Kasumi-1 (cell line): ENCODE measurements around the gene NFIX.
"Not testable (repeated sequence)": the region's sequence is repeated elsewhere in the genome, so short reads cannot be mapped to it uniquely, and the experiment has no call there.

Experiments
- DNase-seq, 2 experiments: peaks; one replicate each; lab custom pipeline; 2025; lab: John Stamatoyannopoulos, UW

NFIX gene

DNA sequence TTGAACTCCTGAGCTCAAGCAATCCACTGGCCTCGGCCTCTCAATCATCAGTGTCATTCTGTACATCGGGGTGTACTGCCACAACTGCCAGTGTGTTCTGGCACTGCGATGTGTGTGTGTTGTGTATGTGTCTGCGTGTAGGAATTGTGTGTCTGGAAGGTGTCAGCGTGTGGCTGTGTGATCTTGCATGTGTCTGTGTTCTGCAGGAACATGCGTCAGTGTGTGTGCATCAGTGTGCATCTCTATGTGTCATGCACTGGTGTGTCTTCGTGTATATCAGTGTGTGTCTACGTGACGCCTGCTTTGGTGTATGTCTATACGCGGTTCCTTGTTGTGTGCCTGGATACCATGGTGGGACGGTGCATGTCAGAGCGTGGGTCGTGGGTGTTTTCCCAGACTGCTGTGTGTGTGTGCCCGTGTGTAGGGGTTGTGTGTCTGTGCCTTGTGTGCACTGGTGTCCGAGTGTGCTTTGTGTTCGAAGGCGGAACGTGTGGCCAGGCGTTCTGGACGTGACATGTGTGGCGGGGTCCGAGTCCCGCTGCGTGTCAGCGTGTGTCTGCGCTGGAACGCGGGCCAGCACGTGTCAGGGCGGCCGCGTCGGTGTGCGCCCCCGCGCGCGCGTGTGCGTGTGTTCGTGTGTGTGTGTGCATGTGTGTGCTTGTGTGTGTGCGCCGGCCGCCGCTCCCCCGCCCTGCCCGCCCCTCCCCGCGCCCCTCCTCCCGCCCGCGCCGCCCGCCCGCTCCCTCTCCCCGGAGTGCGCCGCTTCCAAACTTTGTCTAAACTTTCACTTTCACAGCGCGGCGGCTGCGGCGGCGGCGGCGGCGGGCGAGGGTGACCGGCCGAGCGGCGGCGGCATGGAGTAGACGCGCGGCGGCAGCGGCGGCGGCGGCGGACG is at the start of gene NFIX:
NFIX (plus strand) TSS at position 775 of the 895 bp plus-strand sequence. CDS start 363 bp downstream, outside the sequence.
- DNase-seq = peak; percentile 24 to 42

DNA sequence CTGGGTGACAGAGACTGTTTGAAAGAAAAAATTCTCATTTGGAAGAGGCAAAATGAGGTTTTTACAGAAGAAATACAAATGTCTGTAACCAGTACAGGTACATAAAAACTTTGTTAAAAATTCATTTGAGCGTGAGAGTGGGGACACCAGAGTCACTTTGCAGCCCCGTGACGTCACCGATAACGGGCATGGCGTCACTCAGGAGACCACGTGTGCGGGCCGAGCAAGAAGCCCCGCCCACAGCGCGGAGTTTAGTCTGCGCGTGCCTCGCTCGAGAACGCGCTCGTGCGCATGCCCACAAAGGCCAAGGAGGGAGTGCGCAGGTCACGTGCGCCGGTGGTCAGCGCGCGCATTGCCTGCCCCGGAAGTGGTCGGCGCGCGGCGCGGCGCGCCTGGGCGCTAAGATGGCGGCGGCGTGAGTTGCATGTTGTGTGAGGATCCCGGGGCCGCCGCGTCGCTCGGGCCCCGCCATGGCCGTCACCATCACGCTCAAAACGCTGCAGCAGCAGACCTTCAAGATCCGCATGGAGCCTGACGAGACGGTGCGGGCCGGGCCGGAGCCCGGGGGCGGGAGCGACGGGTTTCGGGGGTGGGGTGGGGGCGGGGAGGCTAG is 49.7 kb upstream of the NFIX start, which contains the start of gene RAD23A:
RAD23A (plus strand) TSS at position 384 of the 613 bp plus-strand sequence; CDS start at position 471, 87 bp downstream.
- DNase-seq = peak; percentile 88 to 91

DNA sequence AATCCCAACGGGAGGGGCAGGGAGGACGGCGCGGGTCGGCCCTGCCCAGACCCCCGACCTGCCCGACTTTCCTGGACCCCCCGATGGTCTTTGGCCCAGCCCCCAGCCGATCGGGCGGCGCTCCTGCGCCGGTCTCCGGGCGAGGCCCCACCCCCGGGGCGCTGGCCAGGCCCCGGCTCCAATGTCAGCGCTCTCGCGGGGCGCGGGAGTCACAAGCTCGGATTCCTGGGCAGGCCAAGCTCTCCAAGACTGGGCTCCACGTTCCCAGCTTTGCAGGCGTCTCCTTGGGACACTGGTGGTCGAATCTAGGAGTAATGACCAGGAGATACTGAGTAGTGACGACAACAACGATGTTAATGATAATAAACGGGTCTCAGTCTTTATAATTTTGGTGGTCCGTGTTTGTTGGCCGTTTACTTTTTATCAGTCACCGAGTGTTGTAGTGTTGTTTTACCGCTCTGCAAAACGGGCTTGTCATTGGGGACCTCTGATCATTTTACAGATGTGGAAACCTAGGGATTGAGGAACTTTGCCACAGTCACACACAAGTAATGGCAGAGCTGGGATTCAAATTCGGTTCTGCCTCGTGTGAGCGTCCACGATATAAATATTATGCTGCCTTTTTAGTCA is 49.1 kb upstream of the NFIX start:
- peak; percentile 51 to 77 for DNase-seq

- no peak for DNase-seq
Measured at GRCh38 chr19:12946731-12947496, 48.4 kb upstream of the NFIX start.

DNA sequence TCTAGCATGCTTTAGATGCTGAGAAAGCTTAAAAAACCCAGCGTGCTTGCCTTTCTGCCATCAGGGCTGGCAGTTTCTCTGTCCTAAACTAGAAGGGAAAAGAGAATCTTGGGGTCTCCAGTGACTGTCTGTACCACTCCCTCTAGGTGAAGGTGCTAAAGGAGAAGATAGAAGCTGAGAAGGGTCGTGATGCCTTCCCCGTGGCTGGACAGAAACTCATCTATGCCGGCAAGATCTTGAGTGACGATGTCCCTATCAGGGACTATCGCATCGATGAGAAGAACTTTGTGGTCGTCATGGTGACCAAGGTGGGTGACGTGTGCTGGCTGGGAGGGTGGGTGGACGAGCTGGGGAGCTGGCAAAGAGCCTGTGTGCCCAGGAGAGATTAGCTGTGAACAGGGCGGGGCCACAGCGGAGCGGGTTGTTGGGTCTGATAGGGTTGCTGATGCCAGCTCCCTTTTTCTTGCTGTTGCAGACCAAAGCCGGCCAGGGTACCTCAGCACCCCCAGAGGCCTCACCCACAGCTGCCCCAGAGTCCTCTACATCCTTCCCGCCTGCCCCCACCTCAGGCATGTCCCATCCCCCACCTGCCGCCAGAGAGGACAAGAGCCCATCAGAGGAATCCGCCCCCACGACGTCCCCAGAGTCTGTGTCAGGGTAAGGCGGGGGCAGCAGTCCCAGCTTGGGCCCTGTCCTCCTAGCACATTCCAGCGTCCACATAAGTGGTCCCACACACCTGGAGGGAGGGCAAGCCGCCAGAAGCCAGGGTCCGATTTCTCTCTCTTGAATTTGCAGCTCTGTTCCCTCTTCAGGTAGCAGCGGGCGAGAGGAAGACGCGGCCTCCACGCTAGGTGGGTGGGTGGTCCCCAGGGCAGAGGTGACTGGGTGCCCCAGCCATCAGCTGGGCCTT is 47.3 kb upstream of the NFIX start:
- DNase-seq = no peak

- no peak for DNase-seq
Measured at GRCh38 chr19:12948612-12949362, 46.5 kb upstream of the NFIX start.

DNA sequence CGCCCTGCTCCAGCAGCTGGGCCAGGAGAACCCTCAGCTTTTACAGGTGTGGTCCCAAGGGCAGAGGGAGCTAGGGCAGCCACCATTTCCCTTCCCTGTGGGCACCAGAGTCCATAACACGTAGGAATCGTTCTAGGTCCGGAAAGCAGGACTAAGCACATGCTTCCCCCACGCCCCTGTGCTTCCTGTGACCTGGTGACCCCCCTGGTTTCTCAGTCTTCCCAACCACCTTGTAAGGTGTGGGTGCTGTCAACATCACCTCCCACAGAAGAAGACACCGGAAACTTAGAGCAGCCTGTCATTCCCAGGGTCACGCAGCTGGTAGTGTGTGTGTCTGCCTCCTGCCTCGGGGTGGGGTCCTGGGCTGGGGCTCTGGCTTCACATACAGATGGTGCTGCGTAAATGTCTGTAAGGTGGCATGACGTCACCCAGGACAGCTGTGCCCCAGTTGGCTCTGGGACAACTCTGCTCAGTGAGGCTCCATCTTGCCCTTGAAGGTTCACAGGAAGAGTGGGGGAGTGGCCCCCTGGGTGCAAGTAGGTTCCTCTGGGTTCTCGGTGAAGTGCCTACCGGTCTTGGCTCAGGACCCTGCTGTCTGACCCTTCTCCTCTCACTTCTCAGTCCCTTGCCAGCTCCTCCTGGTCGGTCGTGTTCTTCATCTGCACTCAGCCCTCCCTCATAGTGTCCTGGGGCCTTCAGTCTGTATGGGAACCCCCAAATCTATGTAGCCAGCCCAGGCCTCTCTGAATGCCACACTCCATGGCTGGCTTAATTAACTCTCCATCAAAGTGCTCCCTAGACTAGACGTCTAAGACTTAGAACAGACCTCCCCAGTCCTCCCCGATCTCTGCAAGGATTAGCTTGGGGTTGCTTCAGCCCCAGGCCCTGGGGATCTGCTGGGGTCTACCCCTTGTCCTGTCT is 45.7 kb upstream of the NFIX start:
- DNase-seq = no peak

DNA sequence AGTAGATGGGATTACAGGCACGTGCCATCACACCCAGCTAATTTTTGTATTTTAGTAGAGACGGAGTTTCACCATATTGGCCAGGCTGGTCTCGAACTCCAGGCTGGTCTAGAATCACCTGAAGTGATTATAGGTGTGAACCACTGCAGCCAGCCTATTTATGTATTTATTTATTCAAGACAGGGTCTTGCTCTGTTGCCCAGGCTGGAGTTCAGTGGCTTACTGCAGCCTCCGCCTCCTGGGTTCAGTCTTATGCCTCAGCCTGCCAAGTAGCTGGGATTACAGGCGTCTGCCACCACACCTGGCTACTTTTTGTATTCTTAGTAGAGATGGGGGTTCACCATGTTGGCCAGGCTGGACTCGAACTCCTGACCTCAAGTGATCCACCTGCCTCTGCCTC is 43.2 kb upstream of the NFIX start:
- DNase-seq = not testable (repeated sequence)

DNA sequence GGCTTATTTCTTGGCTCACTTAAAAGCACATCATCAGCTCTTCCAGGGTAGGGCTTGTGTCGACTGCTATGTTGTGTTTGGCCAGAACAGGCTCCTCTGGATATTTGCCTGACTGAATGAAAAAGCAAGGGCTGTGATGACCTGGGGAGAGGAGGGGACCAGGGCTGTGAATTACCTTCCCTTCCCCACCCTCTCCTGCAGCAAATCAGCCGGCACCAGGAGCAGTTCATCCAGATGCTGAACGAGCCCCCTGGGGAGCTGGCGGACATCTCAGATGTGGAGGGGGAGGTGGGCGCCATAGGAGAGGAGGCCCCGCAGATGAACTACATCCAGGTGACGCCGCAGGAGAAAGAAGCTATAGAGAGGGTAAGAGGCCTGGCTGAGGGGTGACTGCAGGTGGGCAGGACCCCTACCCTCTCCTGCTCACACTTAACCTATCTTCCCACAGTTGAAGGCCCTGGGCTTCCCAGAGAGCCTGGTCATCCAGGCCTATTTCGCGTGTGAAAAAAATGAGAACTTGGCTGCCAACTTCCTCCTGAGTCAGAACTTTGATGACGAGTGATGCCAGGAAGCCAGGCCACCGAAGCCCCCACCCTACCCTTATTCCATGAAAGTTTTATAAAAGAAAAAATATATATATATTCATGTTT is 42.7 kb upstream of the NFIX start:
- no peak for DNase-seq

- no peak for DNase-seq
Measured at GRCh38 chr19:12953138-12953798, 42.0 kb upstream of the NFIX start.

DNA sequence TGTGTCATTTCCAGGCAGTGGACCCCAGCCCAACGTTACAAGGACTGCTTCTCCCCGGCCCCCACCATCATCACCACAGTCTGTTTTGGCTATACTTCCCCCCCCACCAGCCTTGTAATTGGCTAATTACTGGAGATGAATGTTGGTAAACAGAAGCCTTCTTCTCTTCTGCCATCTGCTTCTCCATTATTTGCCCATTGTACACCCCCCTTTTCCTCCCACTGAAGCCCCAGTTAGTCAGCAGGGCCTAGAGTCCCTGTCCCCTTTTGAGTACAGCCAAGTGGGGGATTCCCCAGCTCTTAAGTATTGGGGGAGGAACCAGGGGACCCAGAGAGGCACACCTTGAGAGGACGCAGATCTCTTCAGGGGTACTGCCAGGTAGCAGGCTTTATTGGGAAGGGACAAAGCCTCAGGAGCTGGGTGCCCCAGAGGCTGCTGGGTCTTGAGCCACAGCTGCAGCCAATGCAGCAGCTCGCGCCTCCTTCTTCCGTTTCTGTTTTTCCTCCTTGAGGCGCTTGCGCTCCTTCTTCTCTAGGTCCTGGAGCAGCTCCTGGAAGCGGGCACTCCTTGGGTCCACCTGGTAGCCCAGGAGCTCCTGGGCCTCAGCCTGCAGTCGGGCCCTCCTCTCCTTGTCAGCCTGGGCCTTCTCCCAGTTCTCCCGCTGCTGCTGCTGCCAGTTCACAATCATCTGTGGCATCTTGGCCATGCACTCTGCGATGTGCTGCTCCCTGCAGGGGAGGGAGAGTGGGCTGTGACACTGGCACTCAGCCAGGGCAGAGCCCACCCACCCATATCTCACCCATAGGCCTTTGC is 41.3 kb upstream of the NFIX start:
- peak in 1 of 2 experiments; percentile 26 for DNase-seq

DNA sequence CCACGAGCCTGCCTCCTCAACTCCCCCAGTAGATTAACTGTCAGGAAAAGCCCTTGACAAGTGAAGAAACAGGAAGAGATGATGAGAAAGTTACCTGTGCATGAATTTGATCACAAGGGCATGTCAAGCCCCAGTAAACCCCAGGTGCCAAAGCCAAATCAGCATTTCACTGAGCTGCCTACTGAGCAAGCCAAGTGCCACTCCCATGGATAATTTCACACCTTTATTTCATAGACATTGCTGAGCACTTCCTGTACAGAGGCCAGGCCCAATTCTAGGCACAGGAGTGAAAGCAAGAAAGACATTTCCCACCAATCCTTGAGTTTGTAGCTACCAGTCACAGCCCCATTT is 40.7 kb upstream of the NFIX start:
- DNase-seq = no peak

GRCh38 chr19:12955575-12955974 is 39.7 kb upstream of the NFIX start:
- not testable (repeated sequence) for DNase-seq

- no peak for DNase-seq
Measured at GRCh38 chr19:12955996-12956395, 39.3 kb upstream of the NFIX start.

- peak; percentile 68 to 82 for DNase-seq
Measured at GRCh38 chr19:12956446-12957388, 38.6 kb upstream of the NFIX start, which contains the start of gene GADD45GIP1. Gene GADD45GIP1, minus strand, starts transcription at chr19:12957223. Its CDS starts 11 bp downstream, at chr19:12957212.
